WTC11 (cell line): ENCODE data around the gene VAC14. TPM values are rescaled to one million over a fixed set of nuclear protein-coding genes. Genes with fewer than 3 reads are reported as not detected.

Experiments
- ATAC-seq: fragments of 200-7000 bp; cut with Tn5 transposase; 2 replicates; pipeline ENCODE4 v1.10.0; 2021; ENCODE audit warnings: mild to moderate bottlenecking, moderate library complexity
- CTCF ChIA-PET: fragments of 300-600 bp; sonication (Branson Sonifier 250); formaldehyde crosslinking; loops from one replicate; lab custom pipeline; 2021; ENCODE audit warnings: antibody characterized with exemption; lab: Charles Lee
- POLR2A ChIA-PET: fragments of 350-600 bp; sonication (Branson Sonifier 250); formaldehyde crosslinking; loops from one replicate; lab custom pipeline; 2021; ENCODE audit warnings: antibody characterized with exemption; lab: Charles Lee
- DNase-seq: peaks from one replicate; pipeline ENCODE4 v3.0.0; 2021; ENCODE audit warnings: low spot score
- H3K27ac Mint-ChIP-seq: 2 replicates; pipeline ENCODE4 v1.8.0; 2021; ENCODE audit warnings: mixed read lengths
- H3K27me3 Mint-ChIP-seq: 2 replicates; pipeline ENCODE4 v1.8.0; 2021; ENCODE audit warnings: low read depth, mild to moderate bottlenecking, moderate library complexity, mixed read lengths
- H3K36me3 Mint-ChIP-seq: 2 replicates; pipeline ENCODE4 v1.8.0; 2021; ENCODE audit warnings: mixed read lengths
- H3K4me1 Mint-ChIP-seq: 2 replicates; pipeline ENCODE4 v1.8.0; 2022; ENCODE audit warnings: mixed read lengths
- H3K4me3 Mint-ChIP-seq: 2 replicates; pipeline ENCODE4 v1.8.0; 2021; ENCODE audit warnings: mild to moderate bottlenecking, moderate library complexity, mixed read lengths
- H3K9me3 Mint-ChIP-seq: 2 replicates; pipeline ENCODE4 v1.8.0; 2021; ENCODE audit warnings: mixed read lengths
- ARID4B ChIP-seq: sonication (generic); formaldehyde crosslinking; IDR thresholded peaks from 2 replicates; pipeline ENCODE4 v1.8.0; 2023; ENCODE audit warnings: missing genetic modification reagents, mild to moderate bottlenecking, borderline replicate concordance
- EMX1 ChIP-seq: fragments of 250-450 bp; sonication (Bioruptor Pico); IDR thresholded peaks from 2 replicates; pipeline ENCODE4 v1.8.0; 2021; ENCODE audit warnings: mild to moderate bottlenecking
- FOXK1 ChIP-seq: sonication (generic); formaldehyde crosslinking; IDR thresholded peaks from 2 replicates; pipeline ENCODE4 v1.8.0; 2022; ENCODE audit warnings: mild to moderate bottlenecking, moderate library complexity, missing genetic modification reagents
- IRF1 ChIP-seq: sonication (generic); formaldehyde crosslinking; IDR thresholded peaks from 2 replicates; pipeline ENCODE4 v1.8.0; 2023; ENCODE audit warnings: missing genetic modification reagents
- KAT7 ChIP-seq: sonication (generic); formaldehyde crosslinking; IDR thresholded peaks from 2 replicates; pipeline ENCODE4 v1.8.1; 2023; ENCODE audit warnings: missing genetic modification reagents, mild to moderate bottlenecking, borderline replicate concordance
- MYBL2 ChIP-seq: sonication (generic); formaldehyde crosslinking; IDR thresholded peaks from 2 replicates; pipeline ENCODE4 v1.8.1; 2023; ENCODE audit warnings: mild to moderate bottlenecking, moderate library complexity, missing genetic modification reagents
- NFE2L1 ChIP-seq: sonication (generic); formaldehyde crosslinking; IDR thresholded peaks from 2 replicates; pipeline ENCODE4 v1.8.1; 2023; ENCODE audit warnings: missing genetic modification reagents
- NFYB ChIP-seq: sonication (generic); formaldehyde crosslinking; conservative IDR thresholded peaks from 2 replicates; pipeline ENCODE4 v1.8.0; 2022; ENCODE audit warnings: low read depth, missing genetic modification reagents
- OVOL2 ChIP-seq: fragments of 250-450 bp; sonication (Bioruptor Pico); IDR thresholded peaks from 2 replicates; pipeline ENCODE4 v1.9.0; 2021; ENCODE audit warnings: mild to moderate bottlenecking, borderline replicate concordance
- PREB ChIP-seq: sonication (generic); formaldehyde crosslinking; IDR thresholded peaks from 2 replicates; pipeline ENCODE4 v1.8.1; 2022; ENCODE audit warnings: mild to moderate bottlenecking, missing genetic modification reagents, moderate library complexity, borderline replicate concordance
- SMAD4 ChIP-seq: sonication (generic); formaldehyde crosslinking; IDR thresholded peaks from 2 replicates; pipeline ENCODE4 v1.8.0; 2022; ENCODE audit warnings: mild to moderate bottlenecking, missing genetic modification reagents
- SP1 ChIP-seq: sonication (generic); formaldehyde crosslinking; conservative IDR thresholded peaks from 2 replicates; pipeline ENCODE4 v1.8.1; 2022; ENCODE audit warnings: missing genetic modification reagents
- ZBTB43 ChIP-seq: sonication (generic); formaldehyde crosslinking; IDR thresholded peaks from 2 replicates; pipeline ENCODE4 v1.8.1; 2023; ENCODE audit warnings: mild to moderate bottlenecking, missing genetic modification reagents
- ZNF263 ChIP-seq: sonication (generic); formaldehyde crosslinking; IDR thresholded peaks from 2 replicates; pipeline ENCODE4 v1.8.1; 2022; ENCODE audit warnings: low read depth, mild to moderate bottlenecking, moderate library complexity, missing genetic modification reagents
- ZNF423 ChIP-seq: fragments of 250-450 bp; sonication (Bioruptor Pico); IDR thresholded peaks from 2 replicates; pipeline ENCODE4 v2.1.2; 2022; ENCODE audit warnings: mild to moderate bottlenecking, moderate library complexity
- ZNF532 ChIP-seq: fragments of 250-450 bp; sonication (Bioruptor Pico); IDR thresholded peaks from 2 replicates; pipeline ENCODE4 v1.9.0; 2021; ENCODE audit warnings: mild to moderate bottlenecking, borderline replicate concordance
- total RNA-seq: library from RNA; stranded (reverse); gene quantifications from 3 replicates; pipeline ENCODE4 v1.2.3, GENCODE V29; 2021

VAC14 gene
- total RNA-seq, 1 experiment from 2014 or later, result 60.1 TPM

- TF ChIP-seq NFYB (no peak), FOXK1 (CRISPR knock-in tag) (no peak), SP1 (CRISPR knock-in tag) (no peak), OVOL2 (CRISPR knock-in tag) (no peak), KAT7 (CRISPR knock-in tag) (no peak), ZNF423 (no peak), PREB (CRISPR knock-in tag) (no peak), NFE2L1 (CRISPR knock-in tag) (no peak), SMAD4 (CRISPR knock-in tag) (no peak), MYBL2 (no peak), EMX1 (CRISPR knock-in tag) (no peak), IRF1 (CRISPR knock-in tag) (no peak), ZBTB43 (no peak), ARID4B (CRISPR knock-in tag) (no peak), ZNF263 (CRISPR knock-in tag) (no peak), ZNF532 (no peak)
Observed at GRCh38 chr16:70692130-70692872, 108.7 kb downstream of the VAC14 start.

More at GRCh38 chr16:70692130-70692872, 108.7 kb downstream of the VAC14 start:
- no peak overlapping the region for H3K4me3 Mint-ChIP-seq
- ChIA-PET CTCF (interaction anchor here (1.0 to 1.5 kb wide), 2 partner anchors 20 to 79 kb away, joined by 3 read pairs; no protein-coding TSS in a partner anchor), POLR2A (no interaction called here)
- no peak overlapping the region for H3K27ac Mint-ChIP-seq
- H3K9me3 Mint-ChIP-seq, result no peaks in the 10 kb centered on the region
- no peaks in the 10 kb centered on the region for H3K36me3 Mint-ChIP-seq
- peaks cover 39% of the 10 kb centered on the region for H3K4me1 Mint-ChIP-seq
- DNase-seq, result no peak
- no peak for ATAC-seq
- no peaks in the 10 kb centered on the region for H3K27me3 Mint-ChIP-seq
